HG03439 (cell line): ENCODE data around the gene TRH.
"Not testable (repeated sequence)": the region's sequence is repeated elsewhere in the genome, so short reads cannot be mapped to it uniquely, and the experiment has no call there.

Experiments used
- ATAC-seq: cut with Tn5 transposase; IDR thresholded peaks from one replicate; pipeline ENCODE4 v1.9.1; 2021; ENCODE audit warnings: mild to moderate bottlenecking, moderate library complexity; ENCODE audit not compliant: unreplicated experiment

The TRH gene

DNA sequence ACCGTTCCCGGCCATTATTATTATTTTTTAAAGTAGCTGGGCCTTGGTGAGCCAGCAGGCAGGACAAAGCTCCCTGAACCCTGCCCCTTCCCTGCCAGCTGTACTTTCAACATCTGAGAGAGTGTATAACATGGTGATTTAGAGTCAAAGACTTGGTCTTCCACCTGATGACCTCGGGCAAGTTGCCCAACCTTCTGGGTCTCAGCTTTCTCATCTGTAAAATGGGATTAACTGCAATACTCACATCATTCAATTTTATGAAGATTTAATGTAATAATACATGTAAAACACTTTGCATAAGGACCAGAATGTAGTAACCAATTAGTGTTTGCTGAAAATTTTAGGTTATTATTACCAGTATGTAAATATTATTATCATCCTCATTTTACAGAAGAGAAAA lies 11.9 kb upstream of the TRH start:
- no peak for ATAC-seq

DNA sequence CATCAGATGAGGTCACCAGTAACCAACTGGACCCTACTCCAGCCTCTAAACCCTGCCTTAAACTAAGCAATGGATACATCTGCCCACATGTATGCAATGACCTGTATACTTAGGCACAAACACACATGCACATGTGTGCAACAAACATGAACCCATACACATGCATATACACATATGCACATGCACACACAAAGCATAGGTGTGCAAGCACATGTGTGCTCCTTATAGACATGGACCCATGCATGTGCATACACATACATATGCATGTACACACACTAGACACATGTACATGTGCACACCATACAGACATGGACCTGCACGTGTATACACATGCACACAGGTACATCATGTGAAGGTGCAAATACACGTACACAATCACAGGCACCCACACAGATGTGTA lies 8.6 kb upstream of the TRH start:
- no peak for ATAC-seq

DNA sequence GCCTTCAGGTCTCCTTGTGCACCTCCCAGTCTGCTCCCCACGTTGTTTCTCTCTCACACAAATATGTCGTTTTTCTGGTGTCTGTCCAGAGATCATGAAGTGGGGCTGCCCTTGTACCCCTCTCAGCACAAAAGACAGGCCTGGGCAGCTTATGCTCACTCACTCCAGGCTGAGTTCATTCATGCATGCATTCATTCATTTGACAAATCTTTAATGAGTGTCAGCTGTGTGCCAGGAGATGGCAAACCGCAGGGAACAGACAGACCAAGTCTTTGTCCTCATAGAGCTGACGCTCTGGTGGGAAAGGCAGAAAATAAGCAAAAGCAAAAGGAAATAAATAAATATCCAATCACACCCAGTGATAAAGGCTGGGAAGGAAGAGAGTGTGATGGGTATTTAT lies 7.6 kb upstream of the TRH start:
- no peak for ATAC-seq

DNA sequence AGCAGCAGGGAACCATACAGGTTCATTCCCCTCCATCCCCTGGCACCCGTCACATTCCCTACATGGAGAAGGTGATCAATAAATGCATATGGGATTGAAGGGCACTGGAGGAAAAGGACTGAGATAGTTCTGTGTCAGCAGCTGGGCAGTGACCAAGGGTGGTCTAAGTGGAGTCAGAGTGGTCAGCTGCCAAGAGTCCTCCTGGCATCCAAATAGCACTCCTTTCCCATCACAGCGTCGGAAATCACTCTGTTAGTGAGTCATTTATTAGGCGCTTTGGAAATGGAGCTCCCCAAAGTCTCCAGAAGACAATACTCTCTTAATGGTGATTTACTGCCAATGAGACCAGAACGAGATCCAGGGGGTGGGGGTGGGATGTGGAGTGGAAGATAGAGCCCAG lies 6.8 kb upstream of the TRH start:
- no peak for ATAC-seq

DNA sequence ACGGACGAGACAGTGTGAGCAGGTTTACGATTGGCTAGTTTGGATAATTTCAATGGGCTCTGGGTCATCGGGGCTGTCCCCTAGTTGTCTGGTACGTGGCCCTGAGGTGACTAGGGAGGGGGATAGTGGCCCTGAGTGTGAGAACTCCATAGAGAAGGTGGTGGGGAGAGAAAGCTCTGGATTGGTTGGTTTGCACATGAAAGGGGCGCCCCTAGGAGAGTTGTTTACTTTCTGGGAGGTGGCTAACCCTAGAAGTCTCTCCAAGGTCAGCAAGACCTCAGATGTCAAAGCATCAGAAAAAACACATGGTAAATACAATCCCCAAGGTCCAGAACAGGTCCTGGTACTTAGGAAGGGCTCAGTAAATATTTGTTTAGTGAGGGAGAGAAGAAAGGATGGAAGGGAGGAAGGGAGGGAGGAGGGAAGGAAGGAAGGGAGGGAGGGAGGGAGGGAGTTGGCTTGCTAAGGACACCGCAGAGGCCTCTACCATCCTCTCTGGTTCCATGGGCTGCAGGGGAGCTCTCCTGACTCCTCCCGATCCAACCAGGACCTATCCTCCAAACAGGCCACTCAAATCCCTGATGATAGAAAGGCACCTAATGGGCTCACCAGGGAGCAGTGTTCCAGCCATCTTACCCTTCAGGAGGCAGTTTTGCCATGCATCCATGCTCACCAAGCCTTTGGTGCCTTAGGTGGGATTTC lies 3.0 kb upstream of the TRH start:
- no peak for ATAC-seq

DNA sequence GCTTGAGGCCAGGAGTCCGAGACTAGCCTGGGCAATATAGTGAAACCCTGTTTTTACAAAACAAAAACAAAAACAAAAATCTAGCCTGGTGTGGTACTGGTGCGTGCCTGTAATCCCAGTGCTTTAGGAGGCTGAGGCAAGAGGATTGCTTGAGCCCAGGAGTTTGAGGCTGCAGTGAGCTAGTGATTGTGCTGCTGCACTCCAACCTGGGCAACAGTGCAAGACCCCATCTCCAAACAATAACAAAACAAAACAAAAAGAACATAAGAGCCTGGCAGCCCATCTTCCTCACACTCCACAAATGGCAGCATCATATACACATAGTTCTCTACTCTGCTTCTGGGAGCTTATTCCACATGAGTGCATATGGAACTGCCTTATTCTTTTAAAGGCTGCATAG lies 2.2 kb upstream of the TRH start:
- no peak for ATAC-seq

DNA sequence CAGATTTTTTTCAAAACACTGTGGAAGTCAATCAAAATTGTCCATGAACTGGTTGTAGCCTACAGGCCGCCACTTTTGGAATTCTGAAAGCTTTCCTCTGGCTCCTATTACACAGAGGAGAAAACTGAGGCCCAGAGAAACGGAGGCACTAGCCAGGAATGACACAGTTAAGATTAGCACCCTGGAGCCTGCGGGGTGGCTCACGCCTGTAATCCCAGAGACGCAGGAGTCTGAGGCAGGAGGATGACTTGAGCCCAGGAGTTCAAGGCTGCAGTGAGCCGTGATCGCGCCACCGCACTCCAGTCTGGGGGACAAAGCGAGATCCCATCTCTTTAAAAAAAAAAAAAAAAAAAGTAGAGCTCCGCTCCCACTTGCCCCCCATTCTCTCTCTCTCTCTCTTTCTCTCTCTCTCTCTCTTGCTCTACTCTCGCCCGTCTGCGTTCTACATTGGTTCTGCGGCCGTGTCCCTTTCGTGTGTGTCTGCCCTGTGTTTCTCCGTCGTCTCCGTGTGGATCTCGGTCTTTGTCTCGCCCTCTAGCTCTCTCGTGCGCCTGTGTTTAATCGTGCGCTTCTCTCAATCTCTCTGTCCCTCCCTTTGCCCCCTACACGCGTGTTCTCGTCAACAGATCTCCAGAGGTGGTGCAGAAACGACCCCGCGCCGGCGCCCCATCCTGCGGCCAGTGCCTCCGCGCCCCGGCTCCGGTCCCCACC lies 512 bp upstream of the TRH start:
- no peak for ATAC-seq

DNA sequence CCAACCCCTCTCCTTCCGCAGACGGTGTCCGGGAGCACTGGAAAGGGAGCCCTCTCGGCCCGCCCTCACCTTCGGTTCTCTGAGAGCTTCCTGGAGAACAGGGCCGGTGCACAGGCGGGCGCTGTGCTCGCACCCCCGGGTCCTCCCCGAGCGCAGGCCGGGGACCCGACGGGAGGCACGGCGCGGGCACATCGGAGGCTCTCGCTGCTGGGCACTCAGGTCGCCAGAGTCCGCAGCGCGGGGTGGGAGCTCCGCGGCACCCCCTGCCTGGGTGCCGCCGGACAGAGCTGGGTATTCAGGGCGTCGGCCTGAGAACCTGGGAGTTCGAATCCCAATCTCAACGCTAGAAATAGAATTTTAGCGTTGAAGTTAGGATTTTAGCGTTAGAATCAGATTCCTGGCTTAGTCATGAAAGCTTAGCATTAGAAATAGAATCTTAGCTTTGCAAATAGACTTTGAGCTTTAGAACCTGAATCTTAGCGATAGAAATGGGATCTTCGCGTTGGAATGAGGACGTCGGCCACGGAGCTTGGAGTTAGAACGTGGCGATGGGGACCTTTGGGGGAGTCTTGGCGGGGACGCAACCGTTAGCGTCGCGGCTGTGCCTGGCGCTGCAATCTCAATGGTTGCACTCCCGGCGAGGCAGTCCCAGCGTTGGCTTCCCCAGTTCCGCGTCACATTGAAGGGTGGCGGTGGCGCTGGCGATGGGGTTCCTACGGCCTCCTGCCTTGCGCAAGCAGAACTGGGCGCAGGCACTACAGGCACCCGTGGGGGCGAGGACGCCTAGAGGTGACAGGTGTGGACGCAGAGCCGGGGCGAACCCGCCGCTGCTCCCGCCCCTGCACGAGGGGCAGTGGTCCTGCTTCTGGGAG lies 549 bp downstream of the TRH start:
- no peak for ATAC-seq

DNA sequence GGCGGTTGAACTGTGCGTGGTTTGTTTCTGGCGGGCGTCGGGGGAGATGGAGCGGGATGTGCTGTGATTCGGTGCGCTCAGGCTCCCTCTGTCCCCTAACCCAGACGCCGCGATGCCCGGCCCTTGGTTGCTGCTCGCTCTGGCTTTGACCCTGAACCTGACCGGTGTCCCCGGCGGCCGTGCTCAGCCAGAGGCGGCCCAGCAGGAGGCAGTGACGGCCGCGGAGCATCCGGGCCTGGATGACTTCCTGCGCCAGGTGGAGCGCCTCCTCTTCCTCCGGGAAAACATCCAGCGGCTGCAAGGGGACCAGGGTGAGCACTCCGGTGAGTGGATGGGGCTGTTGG lies 1.2 kb downstream of the TRH start:
- ATAC-seq, result no peak

DNA sequence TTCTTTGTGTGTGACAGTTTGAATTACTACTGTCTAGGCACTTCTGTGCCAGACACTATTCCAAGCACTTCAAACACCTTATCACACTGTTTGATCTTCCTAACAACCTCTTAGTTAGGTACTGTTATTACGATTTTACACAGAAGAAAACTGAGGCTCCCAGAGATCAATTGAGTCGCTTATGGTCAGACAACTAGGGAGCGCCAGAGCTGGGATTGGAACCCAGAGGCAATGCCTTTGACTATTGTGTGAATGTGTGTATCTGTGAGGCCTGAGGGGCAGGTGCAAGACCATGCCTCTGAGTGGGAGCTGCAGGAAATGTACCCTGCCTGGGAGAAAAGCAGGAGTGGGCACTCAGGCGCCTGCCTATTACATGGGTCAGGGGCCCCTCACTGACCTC lies 1.8 kb downstream of the TRH start:
- ATAC-seq, result no peak

DNA sequence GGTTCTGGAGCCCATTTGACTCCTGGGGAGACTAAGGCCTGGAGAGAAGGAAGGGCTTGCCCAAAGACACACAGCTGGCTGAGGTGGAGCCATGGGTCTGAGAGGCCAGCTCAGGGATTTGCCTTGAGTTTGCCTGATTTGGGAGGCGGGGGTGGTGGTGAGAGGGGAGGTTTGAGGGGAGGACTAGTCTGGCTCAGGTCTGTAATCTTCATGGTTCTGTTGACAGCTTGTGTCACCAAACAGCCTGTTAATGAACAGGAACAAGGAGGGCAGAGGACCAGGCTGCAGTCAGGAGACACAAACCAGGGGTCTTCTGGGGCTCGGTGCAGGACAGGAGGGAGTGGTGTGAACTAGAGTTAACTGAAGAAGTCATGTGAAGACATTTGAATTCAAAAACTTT lies 3.6 kb downstream of the TRH start:
- ATAC-seq, result no peak

DNA sequence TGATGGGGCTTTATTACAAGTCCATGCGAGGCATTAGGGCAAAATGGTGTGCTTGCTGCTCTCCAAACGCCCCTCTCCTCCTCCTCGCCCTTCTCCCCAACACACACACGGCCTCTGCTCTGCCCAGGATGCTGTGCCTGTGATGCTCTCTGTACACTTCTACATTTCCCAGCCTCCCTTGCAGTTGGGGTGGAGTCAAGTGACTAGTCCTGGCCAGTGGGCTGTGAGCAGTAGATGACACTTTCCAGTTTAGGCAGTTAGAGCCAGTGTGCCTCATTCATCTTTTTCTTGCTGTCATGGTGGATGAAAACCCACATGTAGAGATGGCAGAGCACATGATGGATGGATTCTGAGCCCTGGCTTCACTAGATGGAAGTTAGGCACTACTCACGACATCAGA lies 5.4 kb downstream of the TRH start:
- no peak for ATAC-seq

DNA sequence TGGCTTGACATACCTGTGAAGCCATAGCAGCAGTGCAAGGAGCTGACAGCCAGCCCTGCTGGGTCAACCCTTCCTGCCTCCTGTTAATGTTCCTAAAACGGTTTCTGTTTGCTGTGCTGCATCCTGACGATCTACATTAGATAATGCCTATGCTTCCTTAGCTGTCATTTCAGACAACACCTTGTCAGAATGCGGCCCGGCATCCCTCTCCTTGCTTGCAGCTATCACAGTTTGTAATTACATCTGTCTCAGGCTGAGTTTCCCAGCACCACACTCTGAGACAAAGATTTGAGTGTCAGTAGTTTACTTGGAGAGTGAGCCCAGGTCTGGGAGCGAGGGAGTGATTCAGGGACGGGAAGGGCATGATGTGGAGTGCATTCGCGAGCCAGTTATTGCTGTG lies 9.0 kb downstream of the TRH start:
- ATAC-seq, result no peak

DNA sequence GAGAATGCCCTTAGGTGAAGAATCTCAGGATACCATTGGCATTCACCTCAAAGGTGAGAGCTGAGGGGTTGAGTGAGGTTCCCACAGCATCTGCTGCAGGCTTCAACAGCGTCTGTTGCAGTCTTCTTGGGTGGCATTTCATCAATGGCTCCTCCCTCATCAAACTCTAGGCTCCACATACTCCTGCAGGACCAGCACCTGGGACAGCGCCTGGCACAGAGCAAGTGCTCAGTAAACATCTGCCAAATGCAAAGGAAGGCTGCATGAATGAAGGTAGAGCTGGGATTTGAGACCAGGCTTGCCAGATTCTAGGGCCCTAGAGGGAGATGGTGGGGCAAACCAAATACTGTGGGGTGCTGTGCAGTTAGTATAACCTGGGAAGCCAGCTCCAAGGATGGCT lies 9.6 kb downstream of the TRH start:
- no peak for ATAC-seq

DNA sequence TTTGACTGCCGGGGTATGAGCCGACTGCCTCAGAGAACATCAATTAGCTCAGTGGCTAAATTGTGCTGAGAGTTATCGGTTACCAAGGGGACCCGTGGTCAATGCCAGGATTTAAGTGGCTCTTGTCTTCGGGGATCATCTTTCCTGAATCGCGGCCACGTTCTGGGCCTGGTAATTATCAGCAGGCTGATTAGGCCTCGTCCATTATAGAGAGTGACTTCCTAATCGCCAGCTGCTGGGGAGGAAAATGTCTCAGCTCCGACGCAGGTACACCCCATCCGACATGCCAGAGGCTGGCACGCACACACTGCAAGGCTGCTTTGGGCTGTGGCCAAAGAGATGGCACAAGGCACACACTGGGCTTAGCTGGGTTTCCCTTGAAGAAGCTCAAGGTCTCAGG lies 10.6 kb downstream of the TRH start:
- ATAC-seq, result no peak

DNA sequence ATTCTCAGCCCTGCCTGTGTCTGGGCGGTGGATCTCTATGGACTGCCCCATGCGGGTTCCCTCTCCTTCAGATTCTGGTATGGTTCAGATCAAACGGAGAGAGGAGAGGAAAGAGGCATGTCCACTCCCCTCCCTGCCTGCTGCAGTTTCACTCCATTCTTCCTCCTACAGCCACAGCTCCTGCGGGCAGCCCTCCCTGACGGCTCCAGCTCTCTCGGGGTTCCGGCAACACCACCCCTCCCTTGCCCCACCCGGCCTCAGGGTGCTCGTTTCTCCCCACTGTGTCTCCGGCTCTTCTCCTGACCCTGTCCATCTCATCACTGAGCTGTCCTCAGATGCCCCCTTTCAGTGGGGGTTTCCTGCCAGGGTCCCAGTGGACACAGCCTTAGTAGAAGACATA lies 13.9 kb downstream of the TRH start:
- no peak for ATAC-seq

DNA sequence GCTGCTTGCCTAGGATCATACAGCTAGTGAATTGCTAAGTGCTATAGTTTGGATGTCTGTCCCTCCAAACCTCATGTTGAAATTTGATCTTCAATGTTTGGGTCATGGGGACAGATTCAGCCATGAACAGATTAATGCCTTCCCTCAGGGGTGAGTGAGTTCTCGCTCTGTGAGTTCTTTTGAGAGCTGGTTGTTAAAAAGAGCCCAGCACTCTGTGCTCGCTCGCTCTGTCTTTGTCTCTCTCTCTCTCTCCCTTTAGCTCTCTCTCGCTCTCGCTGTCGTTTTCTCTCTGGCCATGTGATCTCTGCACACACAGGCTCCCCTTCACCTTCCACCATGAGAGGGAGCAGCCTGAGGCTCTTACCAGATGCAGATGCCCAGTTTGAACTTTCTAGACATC lies 14.9 kb downstream of the TRH start:
- ATAC-seq, result no peak

DNA sequence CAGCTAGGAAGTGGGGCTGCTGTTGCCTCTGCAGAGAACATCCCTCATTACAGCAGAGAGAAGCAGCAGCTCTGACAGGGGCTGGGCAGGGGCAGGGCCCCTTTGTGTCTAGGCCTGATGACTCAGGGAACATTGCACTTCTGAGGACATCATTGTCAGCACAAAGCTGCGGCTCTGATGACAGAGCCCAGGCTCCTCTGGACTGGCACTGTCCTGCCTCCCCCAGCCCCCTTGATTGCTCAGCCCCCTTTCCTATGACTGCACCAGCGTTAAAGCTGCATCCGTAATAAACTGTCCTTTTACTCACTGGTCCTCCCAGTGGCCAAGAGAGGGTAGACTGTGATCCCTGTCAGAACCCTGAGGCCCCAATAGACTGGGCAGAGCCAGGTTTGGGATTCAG lies 18.3 kb downstream of the TRH start:
- no peak for ATAC-seq

DNA sequence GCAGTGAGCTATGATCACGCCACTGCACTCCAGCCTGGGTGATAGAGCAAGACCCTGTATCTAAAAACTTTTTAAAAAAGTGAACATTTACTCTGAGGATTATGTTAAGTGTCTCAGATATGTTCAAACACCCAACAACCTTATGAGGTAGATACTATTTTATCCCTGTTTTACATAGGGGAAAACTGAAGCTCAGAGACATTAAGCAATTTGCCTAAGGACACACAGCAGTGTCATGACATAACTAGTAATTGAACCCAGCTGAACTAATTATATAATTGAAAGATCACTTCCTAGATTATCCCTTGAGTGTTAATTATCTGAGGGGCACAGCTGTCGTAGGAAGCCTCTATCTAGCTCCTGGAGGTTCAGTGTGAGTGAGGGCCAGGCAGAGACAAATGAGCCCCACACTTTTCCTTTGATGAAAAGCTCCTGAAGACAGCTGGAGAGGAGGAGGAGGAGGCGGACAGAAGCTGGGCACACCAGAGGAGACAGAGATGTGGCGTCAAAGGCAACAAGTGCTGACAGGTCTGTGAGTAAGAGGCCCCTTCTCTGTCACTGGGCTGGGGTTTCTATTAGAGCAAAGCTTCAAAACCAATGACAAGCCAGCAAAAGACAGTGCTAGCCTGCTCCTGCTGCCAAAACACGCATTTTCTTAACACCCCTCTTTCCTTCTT lies 20.5 kb downstream of the TRH start:
- no peak for ATAC-seq

DNA sequence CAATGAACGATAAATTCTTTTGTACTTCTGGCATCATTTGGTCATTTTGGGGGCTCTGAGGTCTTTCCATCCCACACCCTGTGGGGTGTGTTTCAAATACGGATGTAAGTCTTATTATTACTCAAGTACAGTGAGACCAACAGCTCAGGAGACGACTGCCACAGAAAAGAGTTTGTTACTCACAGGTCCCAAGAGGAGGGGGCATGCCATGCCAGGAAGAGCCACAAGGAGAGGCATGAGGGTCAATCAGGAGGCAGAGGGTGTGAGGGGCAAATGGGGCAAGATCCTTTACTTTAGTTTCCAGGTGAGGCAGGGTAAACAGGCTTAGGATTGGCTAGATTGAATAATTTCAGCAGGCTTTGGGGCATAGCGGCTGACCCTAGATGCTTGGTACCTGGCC lies 21.6 kb downstream of the TRH start:
- no peak for ATAC-seq

DNA sequence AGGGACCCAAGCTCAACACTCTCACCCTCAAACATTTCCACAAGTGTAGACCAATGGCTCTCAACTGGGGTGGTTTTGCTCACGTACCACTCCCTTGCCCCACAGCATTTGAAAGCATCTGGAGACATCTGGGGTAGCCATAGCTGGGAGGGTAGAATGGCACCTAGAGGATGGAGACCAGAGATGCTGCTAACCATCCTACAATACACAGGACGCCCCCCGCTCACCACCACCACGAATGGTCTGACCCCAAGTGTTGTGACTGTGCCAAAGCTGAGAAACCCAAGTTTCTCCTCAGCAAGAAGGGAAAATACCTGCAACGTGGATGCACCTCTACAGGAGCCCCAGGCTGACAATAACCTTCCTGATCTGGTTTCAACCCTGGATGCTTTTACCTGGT lies 24.7 kb downstream of the TRH start:
- ATAC-seq, result not testable (repeated sequence)
